ENCODE data around the gene TSHR. TPM values are rescaled to one million over a fixed set of nuclear protein-coding genes. Genes with fewer than 3 reads are reported as not detected.

TSHR gene
- total and polyA plus RNA-seq, 2 donors, result 10.3 to 20.1 TPM

- Histone ChIP-seq H3K36me3 (ENCODE audit: control insufficient read depth in 2 of 2, insufficient read depth in 2 of 2, low read length in 1 of 2) (peaks cover 10 to 39% of the 10 kb centered on the region in 2 donors), H3K9me3 (ENCODE audit: control insufficient read depth in 2 of 2, insufficient read depth in 1 of 2, low read length in 1 of 2) (no peaks in the 10 kb centered on the region), H3K27me3 (ENCODE audit: control insufficient read depth in 2 of 2, insufficient read depth in 1 of 2, low read length in 1 of 2) (no peaks in the 10 kb centered on the region), H3K4me1 (ENCODE audit: control insufficient read depth in 2 of 2, insufficient read depth in 2 of 2, low read length in 2 of 2) (no peaks in the 10 kb centered on the region), H3K27ac (ENCODE audit: low read depth in 1 of 2, low read length in 1 of 2) (no peak overlapping the region), H3K4me3 (ENCODE audit: low read length in 2 of 2) (no peak overlapping the region)
- DNase-seq (ENCODE audit: low read depth in 6 of 9, low spot score in 9 of 9), result no peak
- 95% methylated on average over 1 of the region's 1 CpG for WGBS
Measured at GRCh38 chr14:81091660-81092059, 136.2 kb downstream of the TSHR start.

GRCh38 chr14:81093651-81094050 lies 138.2 kb downstream of the TSHR start:
- H3K27ac ChIP-seq (ENCODE audit: low read depth in 1 of 2, low read length in 1 of 2), result no peak overlapping the region
- H3K27me3 ChIP-seq (ENCODE audit: control insufficient read depth in 2 of 2, insufficient read depth in 1 of 2, low read length in 1 of 2), result no peaks in the 10 kb centered on the region
- 96% methylated on average over 2 of the region's 2 CpGs for WGBS
- H3K9me3 ChIP-seq (ENCODE audit: control insufficient read depth in 2 of 2, insufficient read depth in 1 of 2, low read length in 1 of 2), result no peaks in the 10 kb centered on the region
- H3K4me1 ChIP-seq (ENCODE audit: control insufficient read depth in 2 of 2, insufficient read depth in 2 of 2, low read length in 2 of 2), result no peaks in the 10 kb centered on the region
- DNase-seq (ENCODE audit: low read depth in 6 of 9, low spot score in 9 of 9), result no peak
- H3K4me3 ChIP-seq (ENCODE audit: low read length in 2 of 2), result no peak overlapping the region
- H3K36me3 ChIP-seq (ENCODE audit: control insufficient read depth in 2 of 2, insufficient read depth in 2 of 2, low read length in 1 of 2), result peaks cover 11 to 35% of the 10 kb centered on the region in 2 donors

- Histone ChIP-seq H3K4me1 (ENCODE audit: control insufficient read depth in 2 of 2, insufficient read depth in 2 of 2, low read length in 2 of 2) (no peaks in the 10 kb centered on the region), H3K36me3 (ENCODE audit: control insufficient read depth in 2 of 2, insufficient read depth in 2 of 2, low read length in 1 of 2) (peaks cover 11 to 46% of the 10 kb centered on the region in 2 donors), H3K4me3 (ENCODE audit: low read length in 2 of 2) (no peak overlapping the region), H3K9me3 (ENCODE audit: control insufficient read depth in 2 of 2, insufficient read depth in 1 of 2, low read length in 1 of 2) (no peaks in the 10 kb centered on the region), H3K27me3 (ENCODE audit: control insufficient read depth in 2 of 2, insufficient read depth in 1 of 2, low read length in 1 of 2) (no peaks in the 10 kb centered on the region), H3K27ac (ENCODE audit: low read depth in 1 of 2, low read length in 1 of 2) (no peak overlapping the region)
- 95% methylated on average over 2 of the region's 2 CpGs for WGBS
- no peak for DNase-seq (ENCODE audit: low read depth in 6 of 9, low spot score in 9 of 9)
Measured at GRCh38 chr14:81095539-81095938, 140.1 kb downstream of the TSHR start.

GRCh38 chr14:81096656-81097055 lies 141.2 kb downstream of the TSHR start:
- H3K4me1 ChIP-seq (ENCODE audit: control insufficient read depth in 2 of 2, insufficient read depth in 2 of 2, low read length in 2 of 2), result no peaks in the 10 kb centered on the region
- 98% methylated on average over 3 of the region's 3 CpGs for WGBS
- H3K27ac ChIP-seq (ENCODE audit: low read depth in 1 of 2, low read length in 1 of 2), result no peak overlapping the region

GRCh38 chr14:81102217-81102616 lies 146.8 kb downstream of the TSHR start:
- no peak overlapping the region for H3K4me3 ChIP-seq (ENCODE audit: low read length in 2 of 2)
- H3K27me3 ChIP-seq (ENCODE audit: control insufficient read depth in 2 of 2, insufficient read depth in 1 of 2, low read length in 1 of 2), result no peaks in the 10 kb centered on the region
- DNase-seq (ENCODE audit: low read depth in 6 of 9, low spot score in 9 of 9), result no peak
- WGBS, result 98% methylated on average over 3 of the region's 3 CpGs
- H3K9me3 ChIP-seq (ENCODE audit: control insufficient read depth in 2 of 2, insufficient read depth in 1 of 2, low read length in 1 of 2), result no peaks in the 10 kb centered on the region
- H3K4me1 ChIP-seq (ENCODE audit: control insufficient read depth in 2 of 2, insufficient read depth in 2 of 2, low read length in 2 of 2), result no peaks in the 10 kb centered on the region
- no peak overlapping the region for H3K27ac ChIP-seq (ENCODE audit: low read depth in 1 of 2, low read length in 1 of 2)
- H3K36me3 ChIP-seq (ENCODE audit: control insufficient read depth in 2 of 2, insufficient read depth in 2 of 2, low read length in 1 of 2), result peaks cover 3 to 26% of the 10 kb centered on the region in 2 donors

More at GRCh38 chr14:81096656-81097055, 141.2 kb downstream of the TSHR start:
- H3K36me3 ChIP-seq (ENCODE audit: control insufficient read depth in 2 of 2, insufficient read depth in 2 of 2, low read length in 1 of 2), result peaks cover 8 to 49% of the 10 kb centered on the region in 2 donors
- no peaks in the 10 kb centered on the region for H3K9me3 ChIP-seq (ENCODE audit: control insufficient read depth in 2 of 2, insufficient read depth in 1 of 2, low read length in 1 of 2)
- DNase-seq (ENCODE audit: low read depth in 6 of 9, low spot score in 9 of 9), result no peak
- no peaks in the 10 kb centered on the region for H3K27me3 ChIP-seq (ENCODE audit: control insufficient read depth in 2 of 2, insufficient read depth in 1 of 2, low read length in 1 of 2)
- no peak overlapping the region for H3K4me3 ChIP-seq (ENCODE audit: low read length in 2 of 2)

GRCh38 chr14:81103443-81103842 lies 148.0 kb downstream of the TSHR start:
- Histone ChIP-seq H3K9me3 (ENCODE audit: control insufficient read depth in 2 of 2, insufficient read depth in 1 of 2, low read length in 1 of 2) (no peaks in the 10 kb centered on the region), H3K4me1 (ENCODE audit: control insufficient read depth in 2 of 2, insufficient read depth in 2 of 2, low read length in 2 of 2) (no peaks in the 10 kb centered on the region), H3K36me3 (ENCODE audit: control insufficient read depth in 2 of 2, insufficient read depth in 2 of 2, low read length in 1 of 2) (peaks cover 5 to 22% of the 10 kb centered on the region in 2 donors), H3K27ac (ENCODE audit: low read depth in 1 of 2, low read length in 1 of 2) (no peak overlapping the region), H3K4me3 (ENCODE audit: low read length in 2 of 2) (no peak overlapping the region), H3K27me3 (ENCODE audit: control insufficient read depth in 2 of 2, insufficient read depth in 1 of 2, low read length in 1 of 2) (no peaks in the 10 kb centered on the region)
- 96% methylated on average over 5 of the region's 5 CpGs for WGBS
- no peak for DNase-seq (ENCODE audit: low read depth in 6 of 9, low spot score in 9 of 9)

DNA sequence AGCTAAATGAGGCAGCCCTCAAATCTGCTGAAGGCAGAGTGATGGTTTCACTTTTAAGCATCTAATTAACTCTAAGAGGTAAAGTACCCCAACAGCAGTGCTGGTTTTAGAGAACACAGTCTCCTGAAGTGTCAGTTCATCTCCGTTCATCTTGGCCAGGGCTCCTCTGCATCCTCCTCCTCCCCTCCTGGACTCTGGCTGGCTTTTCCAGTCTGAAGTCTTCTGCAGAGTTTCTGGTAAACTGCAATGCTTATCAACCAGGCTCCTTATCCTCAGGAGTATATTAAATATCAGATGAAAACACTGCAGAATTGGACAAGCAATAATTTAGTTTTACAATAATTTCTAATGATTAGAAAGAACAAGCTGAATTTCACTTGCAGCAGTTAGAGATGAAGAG lies 150.0 kb downstream of the TSHR start:
- Histone ChIP-seq H3K27ac (ENCODE audit: low read depth in 1 of 2, low read length in 1 of 2) (no peak overlapping the region), H3K27me3 (ENCODE audit: control insufficient read depth in 2 of 2, insufficient read depth in 1 of 2, low read length in 1 of 2) (no peaks in the 10 kb centered on the region), H3K36me3 (ENCODE audit: control insufficient read depth in 2 of 2, insufficient read depth in 2 of 2, low read length in 1 of 2) (peaks cover 7 to 14% of the 10 kb centered on the region in 2 donors), H3K9me3 (ENCODE audit: control insufficient read depth in 2 of 2, insufficient read depth in 1 of 2, low read length in 1 of 2) (no peaks in the 10 kb centered on the region), H3K4me1 (ENCODE audit: control insufficient read depth in 2 of 2, insufficient read depth in 2 of 2, low read length in 2 of 2) (no peaks in the 10 kb centered on the region), H3K4me3 (ENCODE audit: low read length in 2 of 2) (no peak overlapping the region)
- 100% methylated on average over 1 of the region's 1 CpG for WGBS
- DNase-seq (ENCODE audit: low read depth in 6 of 9, low spot score in 9 of 9), result no peak

- H3K4me3 ChIP-seq (ENCODE audit: low read length in 2 of 2), result no peak overlapping the region
- no peaks in the 10 kb centered on the region for H3K27me3 ChIP-seq (ENCODE audit: control insufficient read depth in 2 of 2, insufficient read depth in 1 of 2, low read length in 1 of 2)
- WGBS, result 99% methylated on average over 1 of the region's 1 CpG
Measured at GRCh38 chr14:81105961-81106360, 150.5 kb downstream of the TSHR start.

GRCh38 chr14:81110186-81110585 lies 154.8 kb downstream of the TSHR start:
- H3K27ac ChIP-seq (ENCODE audit: low read depth in 1 of 2, low read length in 1 of 2), result no peak overlapping the region
- WGBS, result 99% methylated on average over 2 of the region's 2 CpGs
- no peaks in the 10 kb centered on the region for H3K4me1 ChIP-seq (ENCODE audit: control insufficient read depth in 2 of 2, insufficient read depth in 2 of 2, low read length in 2 of 2)
- H3K36me3 ChIP-seq (ENCODE audit: control insufficient read depth in 2 of 2, insufficient read depth in 2 of 2, low read length in 1 of 2), result peaks cover 6 to 11% of the 10 kb centered on the region in 2 donors
- H3K27me3 ChIP-seq (ENCODE audit: control insufficient read depth in 2 of 2, insufficient read depth in 1 of 2, low read length in 1 of 2), result no peaks in the 10 kb centered on the region
- H3K4me3 ChIP-seq (ENCODE audit: low read length in 2 of 2), result no peak overlapping the region
- no peak for DNase-seq (ENCODE audit: low read depth in 6 of 9, low spot score in 9 of 9)
- no peaks in the 10 kb centered on the region for H3K9me3 ChIP-seq (ENCODE audit: control insufficient read depth in 2 of 2, insufficient read depth in 1 of 2, low read length in 1 of 2)

More at GRCh38 chr14:81105961-81106360, 150.5 kb downstream of the TSHR start:
- no peaks in the 10 kb centered on the region for H3K4me1 ChIP-seq (ENCODE audit: control insufficient read depth in 2 of 2, insufficient read depth in 2 of 2, low read length in 2 of 2)
- no peak for DNase-seq (ENCODE audit: low read depth in 6 of 9, low spot score in 9 of 9)
- H3K27ac ChIP-seq (ENCODE audit: low read depth in 1 of 2, low read length in 1 of 2), result no peak overlapping the region
- H3K36me3 ChIP-seq (ENCODE audit: control insufficient read depth in 2 of 2, insufficient read depth in 2 of 2, low read length in 1 of 2), result peaks cover 7 to 12% of the 10 kb centered on the region in 2 donors
- no peaks in the 10 kb centered on the region for H3K9me3 ChIP-seq (ENCODE audit: control insufficient read depth in 2 of 2, insufficient read depth in 1 of 2, low read length in 1 of 2)

DNA sequence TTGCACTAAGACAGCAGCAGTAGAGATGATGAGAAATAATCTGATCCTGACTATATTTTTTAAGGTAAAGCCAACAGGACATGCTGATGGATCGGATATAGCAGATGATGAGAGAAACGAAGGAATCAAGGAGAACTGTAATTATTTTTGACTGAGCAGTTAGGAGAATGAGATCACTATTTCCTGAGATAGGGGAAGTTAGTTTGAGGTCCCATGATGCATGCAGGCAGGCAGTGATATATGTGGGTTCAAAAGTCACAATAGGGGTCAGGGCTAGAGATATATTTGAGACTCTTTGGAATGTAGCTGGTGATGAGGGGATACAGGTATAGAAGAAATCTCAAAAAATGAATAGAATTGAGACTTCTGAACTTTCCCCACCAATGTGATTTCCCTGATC lies 157.8 kb downstream of the TSHR start:
- Histone ChIP-seq H3K9me3 (ENCODE audit: control insufficient read depth in 2 of 2, insufficient read depth in 1 of 2, low read length in 1 of 2) (no peaks in the 10 kb centered on the region), H3K4me3 (ENCODE audit: low read length in 2 of 2) (no peak overlapping the region), H3K27me3 (ENCODE audit: control insufficient read depth in 2 of 2, insufficient read depth in 1 of 2, low read length in 1 of 2) (no peaks in the 10 kb centered on the region), H3K27ac (ENCODE audit: low read depth in 1 of 2, low read length in 1 of 2) (no peak overlapping the region), H3K4me1 (ENCODE audit: control insufficient read depth in 2 of 2, insufficient read depth in 2 of 2, low read length in 2 of 2) (no peaks in the 10 kb centered on the region), H3K36me3 (ENCODE audit: control insufficient read depth in 2 of 2, insufficient read depth in 2 of 2, low read length in 1 of 2) (peaks cover 4 to 7% of the 10 kb centered on the region in 2 donors)
- 83% methylated on average over 2 of the region's 2 CpGs for WGBS
- DNase-seq (ENCODE audit: low read depth in 6 of 9, low spot score in 9 of 9), result no peak
